Measurements from ENCODE around the gene BRMS1.
A peak's percentile ranks its signal among the peaks of the same experiment; 100 is the strongest.

The BRMS1 gene

GRCh38 chr11:66336234-66337102 lies 8.4 kb downstream of the BRMS1 start, which contains the start of gene RIN1:
Gene RIN1, minus strand, starts transcription at chr11:66336434. Its CDS starts 32 bp downstream, at chr11:66336402.
- DNase-seq (ENCODE audit: low spot score), result peak; percentile 100

- no peak for DNase-seq (ENCODE audit: low spot score)
These were observed 9.2 kb downstream of the BRMS1 start for GRCh38 chr11:66335531-66336233.

GRCh38 chr11:66334605-66335442 lies 10.1 kb downstream of the BRMS1 start:
- DNase-seq (ENCODE audit: low spot score), result no peak

GRCh38 chr11:66333896-66334604 lies 10.9 kb downstream of the BRMS1 start:
- no peak for DNase-seq (ENCODE audit: low spot score)

GRCh38 chr11:66333220-66333877 lies 11.6 kb downstream of the BRMS1 start:
- DNase-seq (ENCODE audit: low spot score), result no peak

GRCh38 chr11:66332371-66333219 lies 12.3 kb downstream of the BRMS1 start:
- no peak for DNase-seq (ENCODE audit: low spot score)

GRCh38 chr11:66331542-66332370 lies 13.1 kb downstream of the BRMS1 start:
- no peak for DNase-seq (ENCODE audit: low spot score)

- no peak for DNase-seq (ENCODE audit: low spot score)
These were observed 14.0 kb downstream of the BRMS1 start for GRCh38 chr11:66330931-66331330.

DNA sequence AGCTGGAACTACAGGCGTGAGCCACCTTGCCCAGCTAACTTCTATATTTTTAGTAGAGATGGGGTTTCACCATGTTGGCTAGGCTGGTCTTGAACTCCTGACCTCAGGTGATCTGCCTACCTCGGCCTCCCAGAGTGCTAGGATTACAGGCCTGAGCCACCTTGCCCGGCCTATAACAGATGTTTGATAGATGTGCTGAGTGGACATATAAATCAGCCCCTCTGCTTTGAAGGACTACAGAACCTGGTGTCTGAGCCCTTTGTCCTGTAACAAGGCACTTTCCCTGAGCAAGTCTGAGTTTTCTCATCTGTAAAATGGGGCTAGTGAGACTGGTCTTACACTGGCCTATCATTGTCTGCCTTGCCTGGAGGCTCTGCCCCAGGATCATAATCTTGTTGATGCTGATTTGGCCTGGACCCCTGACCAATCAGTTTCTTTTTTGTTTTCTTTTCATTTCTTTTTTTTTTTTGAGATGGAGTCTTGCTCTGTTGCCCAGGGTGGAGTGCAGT lies 15.7 kb downstream of the BRMS1 start:
- DNase-seq (ENCODE audit: low spot score), result no peak

GRCh38 chr11:66328302-66329144 lies 16.4 kb downstream of the BRMS1 start:
- DNase-seq (ENCODE audit: low spot score), result peak; percentile 100

GRCh38 chr11:66328031-66328301 lies 16.9 kb downstream of the BRMS1 start:
- DNase-seq (ENCODE audit: low spot score), result no peak

DNA sequence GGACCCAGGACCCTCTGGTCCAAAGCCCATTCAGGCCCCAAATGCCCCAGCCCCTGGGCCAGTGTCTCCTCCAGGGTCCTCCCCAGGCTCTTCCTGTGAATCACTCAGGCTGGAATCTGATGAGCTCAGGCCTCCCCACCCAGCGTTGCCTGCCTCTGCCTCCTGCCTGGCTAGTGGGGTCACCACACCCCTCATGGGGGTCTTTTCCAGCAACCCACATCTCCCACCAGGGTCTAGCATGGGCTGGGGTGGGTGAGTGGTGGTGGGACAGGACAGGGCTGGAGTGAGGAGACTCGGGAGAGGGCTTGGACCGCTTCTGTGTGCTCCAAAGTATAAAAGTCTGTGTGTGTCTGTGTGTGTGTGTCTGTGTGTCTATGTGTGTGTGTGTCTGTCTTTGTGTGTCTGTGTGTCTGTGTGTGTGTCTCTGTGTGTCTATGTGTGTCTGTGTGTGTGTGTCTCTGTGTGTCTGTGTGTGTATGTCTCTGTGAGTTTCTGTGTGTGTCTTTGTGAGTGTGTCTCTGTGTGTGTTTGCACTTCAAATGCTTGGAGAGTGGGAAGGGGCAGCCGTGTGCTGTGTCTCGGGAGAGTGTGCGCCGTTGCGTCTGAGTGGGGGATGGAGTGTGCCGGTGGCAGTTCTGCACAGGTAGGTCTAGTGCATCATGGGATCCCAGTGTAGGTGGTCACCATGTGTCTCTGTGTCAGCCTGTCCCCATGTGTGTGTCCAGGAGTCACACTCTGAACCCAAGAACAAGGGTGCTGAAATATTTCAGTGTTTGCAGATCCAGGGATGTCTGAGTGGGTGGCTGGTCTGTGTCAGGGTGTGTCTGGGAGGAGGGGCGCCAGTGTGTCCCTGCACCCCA lies 17.5 kb downstream of the BRMS1 start:
- no peak for DNase-seq (ENCODE audit: low spot score)

DNA sequence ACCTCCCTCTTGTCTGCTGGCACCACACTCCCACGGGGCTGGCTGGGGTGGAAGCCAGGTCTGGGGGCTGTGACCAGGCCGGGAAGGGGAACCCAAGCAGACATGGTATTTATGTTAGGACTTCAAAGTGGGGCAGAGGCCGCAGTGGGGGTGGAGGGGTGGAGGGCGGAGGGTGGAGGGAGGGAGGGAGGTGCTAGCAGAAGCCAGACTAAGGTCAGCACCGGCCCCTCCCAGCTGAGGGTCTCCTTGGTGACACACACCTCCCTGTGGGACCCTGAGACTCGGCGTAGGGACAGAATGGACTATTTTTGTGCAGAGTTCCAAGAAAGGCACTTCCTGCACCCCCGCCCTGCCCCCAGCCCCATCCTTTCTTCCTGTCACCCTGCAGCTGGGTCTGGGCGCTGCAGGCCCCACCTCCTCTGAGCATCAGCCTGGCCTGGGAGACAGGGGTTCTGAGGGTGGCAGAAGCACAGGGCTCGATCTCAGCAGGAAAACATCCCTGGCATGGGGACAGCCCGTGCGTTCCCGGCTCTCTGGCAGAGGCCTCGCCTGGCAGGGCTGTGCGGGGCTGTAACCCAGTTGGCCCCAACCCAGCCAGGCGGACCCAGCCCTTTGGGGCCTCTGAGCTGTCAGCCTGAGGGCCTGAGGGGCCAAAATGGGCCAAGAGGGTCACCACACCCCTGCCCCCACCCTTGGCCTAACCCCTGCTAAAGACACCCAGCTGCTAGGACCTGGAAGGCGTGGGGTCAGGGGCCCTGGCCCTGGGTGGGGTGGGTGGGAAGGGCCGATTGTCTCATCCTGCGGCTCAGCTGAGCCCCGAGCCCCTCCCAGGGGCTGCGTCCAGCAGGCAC lies 18.4 kb downstream of the BRMS1 start:
- no peak for DNase-seq (ENCODE audit: low spot score)

DNA sequence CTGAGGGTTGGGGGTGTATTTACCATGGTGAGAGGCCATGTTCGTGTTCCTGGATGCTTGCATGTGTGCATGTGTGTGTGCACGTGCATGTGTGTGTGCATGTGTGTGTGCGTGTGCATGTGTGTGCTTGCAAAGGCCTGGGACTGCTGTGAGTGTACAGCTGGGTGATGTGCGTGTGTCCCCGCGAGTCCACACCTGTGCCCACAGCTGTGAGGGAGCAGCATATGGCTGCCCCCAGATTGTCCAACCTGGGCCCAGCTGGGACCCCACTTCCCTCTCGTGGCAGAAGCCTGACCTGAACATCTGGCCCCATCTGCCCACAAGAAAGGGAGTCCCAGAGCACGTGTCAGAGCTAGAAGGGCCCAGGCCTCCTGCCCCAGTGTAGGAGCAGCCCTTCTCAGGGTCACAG lies 19.6 kb downstream of the BRMS1 start:
- no peak for DNase-seq (ENCODE audit: low spot score)

DNA sequence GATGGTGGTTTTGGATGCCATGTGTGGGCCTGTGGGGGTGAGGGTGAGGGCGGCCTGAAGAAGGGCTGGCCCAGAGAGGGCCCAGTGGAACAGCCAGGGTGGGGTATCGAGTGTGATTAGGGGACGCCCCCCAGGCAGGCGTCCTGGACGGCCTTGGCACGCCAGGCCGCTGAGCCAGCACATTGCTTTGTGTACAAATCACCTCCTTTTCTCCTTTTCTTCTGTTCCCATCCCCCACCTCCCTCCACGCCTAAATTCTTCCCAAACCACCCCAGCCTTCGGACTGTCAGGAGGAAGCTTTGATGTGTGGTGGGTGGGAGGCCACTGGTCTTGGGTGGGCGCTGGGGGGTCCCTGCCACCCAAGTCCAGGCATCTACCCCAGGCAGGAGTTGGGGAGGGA lies 20.2 kb downstream of the BRMS1 start:
- DNase-seq (ENCODE audit: low spot score), result no peak

DNA sequence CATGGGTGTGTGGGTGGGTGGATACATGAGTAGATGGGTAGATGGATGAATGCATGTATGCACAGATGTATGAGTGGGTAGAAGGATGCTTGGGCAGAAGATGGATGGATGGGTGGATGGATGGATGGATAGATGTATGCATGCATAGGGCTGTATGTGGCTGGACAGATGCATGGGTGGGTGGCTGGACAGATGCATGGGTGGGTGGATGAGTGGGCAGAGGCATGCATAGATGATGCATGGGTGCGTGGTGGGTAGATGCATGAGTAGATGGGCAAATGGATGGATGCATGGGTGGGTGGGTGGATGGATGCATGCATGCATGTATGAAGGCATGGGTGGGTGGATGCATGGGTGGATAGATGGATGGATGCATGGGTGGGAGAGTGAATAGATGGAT lies 21.2 kb downstream of the BRMS1 start:
- DNase-seq (ENCODE audit: low spot score), result no peak

Data from HuH-7 (cell line).